ENCODE measurements around the gene JTB.
A peak's percentile ranks its signal among the peaks of the same experiment; 100 is the strongest.
"Not testable (repeated sequence)": the region's sequence is repeated elsewhere in the genome, so short reads cannot be mapped to it uniquely, and the experiment has no call there.

JTB gene

GRCh38 chr1:153984123-153984894, 6.8 kb upstream of the JTB start:
- TF ChIP-seq CTCF (IDR thresholded peaks at IDR 0.05; ENCODE audit: low read depth, low read length), result no peak
- no peaks in the 10 kb centered on the region for H3K27me3 ChIP-seq (ENCODE audit: low read depth, low read length)
- H3K4me1 ChIP-seq (ENCODE audit: low read length), result peaks cover 31% of the 10 kb centered on the region
- no peak overlapping the region for H3K27ac ChIP-seq (ENCODE audit: low read length)
- no peaks in the 10 kb centered on the region for H3K36me3 ChIP-seq (replicated peaks; ENCODE audit: low read depth, low read length)
- H3K4me2 ChIP-seq (ENCODE audit: low read length), result peak overlapping the region; percentile 78; the same call in 1 of the 2 replicates
- H3K9me3 ChIP-seq (ENCODE audit: insufficient read depth, low read length), result no peaks in the 10 kb centered on the region
- no peak overlapping the region for H3K9ac ChIP-seq (ENCODE audit: low read length)
- H4K20me1 ChIP-seq (ENCODE audit: insufficient read depth, low read length), result no peaks in the 10 kb centered on the region
- no peak overlapping the region for H3K4me3 ChIP-seq (ENCODE audit: low read length)
- H3K79me2 ChIP-seq (ENCODE audit: low read length), result no peaks in the 10 kb centered on the region
- H2AFZ ChIP-seq (ENCODE audit: low read depth, low read length), result no peak overlapping the region

GRCh38 chr1:153981735-153982134, 4.3 kb upstream of the JTB start:
- H3K4me1 ChIP-seq (ENCODE audit: low read length), result peaks cover 35% of the 10 kb centered on the region
- H3K27ac ChIP-seq (ENCODE audit: low read length), result not testable (repeated sequence)
- peaks cover 14% of the 10 kb centered on the region for H3K79me2 ChIP-seq (ENCODE audit: low read length)

GRCh38 chr1:153979091-153979490, 1.6 kb upstream of the JTB start:
- peaks cover 27% of the 10 kb centered on the region for H3K79me2 ChIP-seq (ENCODE audit: low read length)
- peaks cover 21% of the 10 kb centered on the region for H3K4me1 ChIP-seq (ENCODE audit: low read length)
- not testable (repeated sequence) for H4K20me1 ChIP-seq (ENCODE audit: insufficient read depth, low read length); H3K9me3 ChIP-seq (ENCODE audit: insufficient read depth, low read length); H2AFZ ChIP-seq (ENCODE audit: low read depth, low read length); H3K27me3 ChIP-seq (ENCODE audit: low read depth, low read length); H3K9ac ChIP-seq (ENCODE audit: low read length); H3K27ac ChIP-seq (ENCODE audit: low read length)
- peaks cover 20% of the 10 kb centered on the region for H3K36me3 ChIP-seq (replicated peaks; ENCODE audit: low read depth, low read length)
- H3K4me2 ChIP-seq (ENCODE audit: low read length), result peak overlapping the region; percentile 83; the same call in 1 of the 2 replicates
- peak overlapping the region; percentile 85; the same call in 1 of the 2 replicates for H3K4me3 ChIP-seq (ENCODE audit: low read length)

More at GRCh38 chr1:153981735-153982134, 4.3 kb upstream of the JTB start:
- not testable (repeated sequence) for H3K9ac ChIP-seq (ENCODE audit: low read length); H3K27me3 ChIP-seq (ENCODE audit: low read depth, low read length); H3K36me3 ChIP-seq (replicated peaks; ENCODE audit: low read depth, low read length); H2AFZ ChIP-seq (ENCODE audit: low read depth, low read length); H3K4me2 ChIP-seq (ENCODE audit: low read length); H3K9me3 ChIP-seq (ENCODE audit: insufficient read depth, low read length); H4K20me1 ChIP-seq (ENCODE audit: insufficient read depth, low read length); H3K4me3 ChIP-seq (ENCODE audit: low read length)

GRCh38 chr1:153978274-153978909, 918 bp upstream of the JTB start:
- Histone ChIP-seq H3K9me3 (ENCODE audit: insufficient read depth, low read length) (no peaks in the 10 kb centered on the region), H4K20me1 (ENCODE audit: insufficient read depth, low read length) (no peaks in the 10 kb centered on the region), H3K79me2 (ENCODE audit: low read length) (peaks cover 27% of the 10 kb centered on the region), H3K36me3 (replicated peaks; ENCODE audit: low read depth, low read length) (peaks cover 27% of the 10 kb centered on the region), H3K27ac (ENCODE audit: low read length) (peak overlapping the region; percentile 64), H3K27me3 (ENCODE audit: low read depth, low read length) (no peaks in the 10 kb centered on the region), H3K4me2 (ENCODE audit: low read length) (peak overlapping the region; percentile 83), H3K9ac (ENCODE audit: low read length) (peak overlapping the region; percentile 93), H3K4me3 (ENCODE audit: low read length) (peak overlapping the region; percentile 85), H3K4me1 (ENCODE audit: low read length) (peaks cover 21% of the 10 kb centered on the region), H2AFZ (ENCODE audit: low read depth, low read length) (peak overlapping the region; percentile 92)
- no peak for TF ChIP-seq CTCF (IDR thresholded peaks at IDR 0.05; ENCODE audit: low read depth, low read length)
- no peak for TF ChIP-seq EZH2phosphoT487 (IDR thresholded peaks at IDR 0.05; ENCODE audit: low read depth)

- no peak overlapping the region for H2AFZ ChIP-seq (ENCODE audit: low read depth, low read length)
- peak overlapping the region; percentile 64 for H3K27ac ChIP-seq (ENCODE audit: low read length)
- H3K9me3 ChIP-seq (ENCODE audit: insufficient read depth, low read length), result no peaks in the 10 kb centered on the region
- peaks cover 41% of the 10 kb centered on the region for H3K36me3 ChIP-seq (replicated peaks; ENCODE audit: low read depth, low read length)
- TF ChIP-seq EZH2phosphoT487 (IDR thresholded peaks at IDR 0.05; ENCODE audit: low read depth) (no peak), CTCF (IDR thresholded peaks at IDR 0.05; ENCODE audit: low read depth, low read length) (no peak)
- peaks cover 27% of the 10 kb centered on the region for H3K79me2 ChIP-seq (ENCODE audit: low read length)
- H3K4me2 ChIP-seq (ENCODE audit: low read length), result peak overlapping the region; percentile 83
- peak overlapping the region; percentile 93 for H3K9ac ChIP-seq (ENCODE audit: low read length)
- H3K4me1 ChIP-seq (ENCODE audit: low read length), result peaks cover 31% of the 10 kb centered on the region
- H4K20me1 ChIP-seq (ENCODE audit: insufficient read depth, low read length), result no peaks in the 10 kb centered on the region
- peak overlapping the region; percentile 85 for H3K4me3 ChIP-seq (ENCODE audit: low read length)
- H3K27me3 ChIP-seq (ENCODE audit: low read depth, low read length), result no peaks in the 10 kb centered on the region
These were observed 640 bp downstream of the JTB start for GRCh38 chr1:153976819-153977249.
